DLD1 (cell line): ENCODE measurements around the gene TRMT2A.

Source experiments
- in situ Hi-C: cut with HindIII; loops from 2 replicates; pipeline ENCODE4 v1.10.0; 2017; ENCODE audit warnings: low sequenced_read_pairs

The TRMT2A gene

DNA sequence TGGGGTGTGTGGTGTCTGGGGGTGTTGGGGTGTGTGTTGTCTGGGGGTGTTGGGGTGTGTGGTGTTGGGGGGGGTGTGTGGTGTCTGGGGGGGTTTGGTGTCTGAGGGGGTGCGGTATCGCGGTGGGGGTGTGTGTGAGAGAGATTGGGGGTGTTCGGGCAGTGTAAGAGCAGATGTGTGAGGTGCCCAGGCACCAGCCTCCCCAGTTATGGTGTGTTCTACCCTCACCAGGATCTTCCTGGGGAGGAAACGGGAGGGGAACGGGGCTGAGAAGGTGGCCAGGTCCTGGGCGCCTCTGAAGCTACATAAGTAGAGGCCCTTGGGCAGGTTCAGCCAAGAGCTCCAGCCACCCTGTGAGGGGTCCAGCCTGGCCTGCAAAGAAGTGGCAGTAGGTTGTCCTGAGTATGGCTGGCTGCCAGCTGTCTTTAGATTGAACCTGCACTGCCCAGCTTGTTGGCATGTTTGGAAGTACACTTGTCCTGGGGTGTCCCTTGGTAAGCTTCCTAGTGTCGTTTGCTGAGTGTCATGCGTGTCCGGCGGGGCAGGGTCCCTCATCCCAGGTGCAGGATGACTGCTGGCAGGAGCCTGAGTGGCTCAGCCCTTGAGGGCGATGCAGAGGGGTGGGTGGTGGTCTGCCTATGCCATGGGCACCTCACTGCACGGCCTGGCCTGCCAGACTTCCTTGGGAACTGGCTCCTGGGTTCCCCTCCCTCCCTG, 6.5 kb upstream of the TRMT2A start:
- in situ Hi-C loops = no loop called here

DNA sequence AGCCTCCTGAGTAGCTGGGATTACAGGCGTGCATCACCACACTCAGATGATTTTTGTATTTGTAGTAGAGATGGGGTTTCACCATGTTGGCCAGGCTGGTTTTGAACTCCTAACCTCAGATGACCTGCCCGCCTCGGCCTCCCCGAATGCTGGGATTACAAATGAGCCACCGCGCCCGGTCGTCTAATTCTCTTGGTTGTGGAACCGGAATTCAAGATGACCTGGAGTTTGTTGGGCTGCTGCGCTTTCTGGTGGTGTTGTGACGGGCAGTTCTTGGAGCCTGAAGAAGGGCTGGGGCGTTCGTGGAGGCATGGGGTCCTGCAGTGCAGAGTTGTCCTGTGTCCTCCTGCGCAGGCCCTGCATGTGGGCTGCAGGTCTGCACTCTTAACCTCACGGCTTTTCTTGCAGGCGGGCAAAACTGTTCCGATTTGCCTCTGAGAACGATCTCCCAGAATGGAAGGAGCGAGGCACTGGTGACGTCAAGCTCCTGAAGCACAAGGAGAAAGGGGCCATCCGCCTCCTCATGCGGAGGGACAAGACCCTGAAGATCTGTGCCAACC, 4.9 kb upstream of the TRMT2A start:
- in situ Hi-C loops = no loop called here

GRCh38 chr22:20118300-20119020, 1.4 kb upstream of the TRMT2A start:
- in situ Hi-C loops = no loop called here

- in situ Hi-C loops = no loop called here
These were observed 740 bp upstream of the TRMT2A start for GRCh38 chr22:20117633-20118299.

GRCh38 chr22:20116376-20116950, 563 bp downstream of the TRMT2A start:
- in situ Hi-C loops = no loop called here

- in situ Hi-C loops = no loop called here
These were observed 1.2 kb downstream of the TRMT2A start, which contains the start of gene RANBP1 for GRCh38 chr22:20115691-20116375. Gene RANBP1 (plus strand): TSS chr22:20116104. CDS start chr22:20116185, 81 bp downstream.

DNA sequence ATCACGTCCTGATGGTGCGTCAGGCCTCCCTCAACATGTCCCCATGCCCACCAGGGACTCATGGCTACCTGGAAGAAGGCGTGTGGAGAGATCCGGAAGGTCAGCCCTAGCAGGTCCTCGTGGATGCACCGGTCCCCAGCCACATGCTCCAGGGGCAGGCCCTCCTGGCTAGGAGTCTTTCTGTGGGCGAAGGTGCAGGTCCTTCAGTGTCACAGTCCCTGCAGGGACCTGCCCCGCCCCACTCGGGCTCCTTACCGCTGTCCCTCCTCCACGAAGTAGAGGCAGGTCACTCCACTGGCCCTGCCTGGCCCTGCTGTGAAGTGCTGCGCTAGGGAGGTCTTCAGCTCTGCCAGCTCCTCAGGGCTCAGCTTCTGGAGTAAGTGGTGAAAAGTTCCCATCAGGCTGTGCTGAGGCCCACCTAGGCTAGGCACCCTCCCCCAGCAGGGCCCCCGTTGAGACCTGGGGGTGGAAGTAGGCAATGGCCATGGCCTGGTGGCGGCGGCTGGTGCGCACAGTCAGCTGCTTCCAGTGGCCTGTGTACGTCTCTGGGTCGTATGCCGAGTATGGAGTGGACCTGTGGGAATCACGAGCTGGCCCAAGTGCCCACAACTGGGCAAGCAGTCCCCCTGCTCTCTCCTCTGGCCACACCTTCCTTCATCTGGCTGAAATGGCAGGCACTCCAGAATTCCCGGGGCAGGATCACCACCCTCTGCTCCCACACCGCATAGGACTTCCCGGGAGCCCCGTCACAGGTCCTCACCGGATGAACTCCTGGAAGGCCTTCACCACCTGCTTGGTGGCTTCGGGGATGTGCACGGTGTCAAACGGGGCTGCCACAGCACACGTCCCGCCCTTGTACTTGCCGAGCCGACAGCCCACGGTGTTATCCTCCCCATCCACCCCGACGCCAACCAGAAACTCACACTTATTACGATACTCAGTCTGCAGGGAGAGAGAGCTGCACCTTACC, 2.2 kb downstream of the TRMT2A start:
- in situ Hi-C loops = no loop called here

DNA sequence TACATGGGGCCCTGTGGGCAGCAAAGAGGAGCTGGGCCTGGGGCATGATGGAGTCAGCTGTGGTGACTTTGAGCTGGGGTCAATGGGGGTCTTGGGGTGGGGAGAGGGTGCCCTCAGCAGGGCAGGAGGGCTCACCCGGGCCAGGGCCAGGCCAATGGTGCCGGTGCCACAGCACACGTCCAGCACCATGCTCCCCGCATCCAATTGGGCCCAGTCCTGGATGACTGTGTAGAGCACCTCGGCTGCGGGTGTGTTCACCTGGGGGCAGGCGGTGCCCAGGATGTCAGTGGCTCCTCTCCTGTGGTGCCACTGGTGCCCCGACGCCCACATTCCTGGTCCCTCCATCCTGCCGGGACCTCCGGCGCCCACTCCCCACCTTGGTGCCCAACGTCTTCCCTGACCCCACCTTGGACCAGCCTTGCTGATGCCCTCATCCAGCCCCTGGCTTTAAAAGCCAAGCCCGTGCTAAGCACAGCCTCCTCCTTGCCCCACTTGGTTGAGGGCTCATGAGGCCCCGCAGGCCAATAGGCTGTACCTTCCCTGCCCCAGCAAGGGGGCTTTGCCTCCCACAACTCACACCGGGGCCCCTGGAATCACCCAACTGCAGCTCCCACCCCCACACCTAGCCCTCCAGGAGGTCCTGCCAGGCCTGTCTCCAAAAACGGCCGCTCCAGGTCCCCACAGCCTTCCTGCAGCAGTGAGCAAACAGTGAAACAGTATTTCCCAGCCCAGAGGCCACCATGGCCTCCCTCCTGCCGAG, 3.3 kb downstream of the TRMT2A start:
- in situ Hi-C loops = no loop called here

DNA sequence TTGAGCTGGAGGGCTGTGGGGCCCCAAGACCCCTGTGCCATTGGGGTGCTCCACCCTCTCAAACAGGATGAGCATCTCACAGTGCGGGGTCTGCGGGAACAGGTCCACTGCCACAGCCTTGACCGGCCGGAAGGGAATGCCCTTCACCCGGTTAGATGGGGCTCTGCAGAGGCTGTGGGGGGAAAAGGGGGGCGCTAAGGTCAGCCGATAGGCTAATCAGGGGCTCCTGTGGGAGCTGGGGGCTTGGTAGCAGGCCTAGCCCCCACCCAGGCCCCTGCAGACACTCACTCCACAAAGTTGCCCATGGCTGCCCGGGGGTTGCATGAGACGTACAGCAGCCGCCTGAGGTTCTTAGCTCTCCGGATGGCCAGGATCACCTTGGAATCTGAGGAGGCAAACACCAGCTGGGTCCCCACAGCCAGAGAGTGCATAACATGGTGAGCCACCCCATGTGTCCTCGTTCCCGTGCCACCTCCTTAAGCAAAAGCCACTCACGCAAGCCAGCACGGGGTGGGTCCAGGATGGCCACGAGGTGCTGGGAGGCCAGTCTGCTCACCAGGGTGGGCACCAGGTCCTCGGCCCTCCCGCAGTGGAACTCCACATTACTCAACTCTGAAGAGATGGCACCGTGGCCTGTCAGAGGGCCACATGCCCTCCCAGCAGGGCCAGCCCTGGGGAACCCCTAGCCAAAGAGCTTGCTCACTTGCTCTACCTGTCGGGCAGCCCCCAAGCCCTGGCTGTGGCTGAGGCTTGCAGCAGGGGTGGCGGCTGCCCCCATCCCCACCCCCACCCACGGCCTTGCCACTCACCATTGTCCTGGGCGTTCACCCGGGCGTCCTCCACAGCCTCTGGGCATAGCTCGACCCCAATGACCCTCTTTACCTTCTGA, 4.2 kb downstream of the TRMT2A start:
- in situ Hi-C loops = no loop called here

GRCh38 chr22:20111689-20112622, 5.1 kb downstream of the TRMT2A start:
- in situ Hi-C loops = no loop called here

DNA sequence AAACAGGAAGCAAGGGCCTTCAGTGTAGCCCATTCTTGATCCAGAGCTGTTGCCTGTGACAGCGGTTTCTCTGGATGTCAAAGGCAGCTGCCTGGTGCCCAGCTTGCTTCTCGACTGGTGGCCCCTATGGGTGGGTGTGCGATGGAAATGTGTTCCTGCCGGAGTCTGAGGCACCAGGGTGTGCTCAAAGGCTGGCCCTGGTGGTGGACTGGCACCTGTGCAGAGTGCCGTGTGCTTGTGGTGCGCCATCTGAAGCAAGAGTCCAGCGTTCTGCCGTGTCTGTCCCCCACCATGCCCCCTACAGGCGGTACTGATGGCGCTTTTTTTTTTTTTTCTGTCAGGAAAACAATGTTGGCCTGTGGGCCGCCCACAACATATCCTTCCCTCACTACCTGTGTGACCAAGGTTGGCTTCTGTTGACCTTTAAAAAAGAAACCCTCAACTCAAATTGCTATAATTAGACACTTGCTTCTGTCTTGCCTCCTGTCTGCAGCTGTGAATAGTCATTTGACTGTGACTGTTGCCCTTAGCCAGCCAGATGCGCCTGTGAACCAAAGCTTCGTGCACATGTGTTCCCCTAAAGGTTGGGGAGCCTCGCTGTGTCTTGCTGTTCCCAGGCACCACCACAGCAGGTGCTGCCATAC, 5.9 kb downstream of the TRMT2A start:
- in situ Hi-C loops = no loop called here

DNA sequence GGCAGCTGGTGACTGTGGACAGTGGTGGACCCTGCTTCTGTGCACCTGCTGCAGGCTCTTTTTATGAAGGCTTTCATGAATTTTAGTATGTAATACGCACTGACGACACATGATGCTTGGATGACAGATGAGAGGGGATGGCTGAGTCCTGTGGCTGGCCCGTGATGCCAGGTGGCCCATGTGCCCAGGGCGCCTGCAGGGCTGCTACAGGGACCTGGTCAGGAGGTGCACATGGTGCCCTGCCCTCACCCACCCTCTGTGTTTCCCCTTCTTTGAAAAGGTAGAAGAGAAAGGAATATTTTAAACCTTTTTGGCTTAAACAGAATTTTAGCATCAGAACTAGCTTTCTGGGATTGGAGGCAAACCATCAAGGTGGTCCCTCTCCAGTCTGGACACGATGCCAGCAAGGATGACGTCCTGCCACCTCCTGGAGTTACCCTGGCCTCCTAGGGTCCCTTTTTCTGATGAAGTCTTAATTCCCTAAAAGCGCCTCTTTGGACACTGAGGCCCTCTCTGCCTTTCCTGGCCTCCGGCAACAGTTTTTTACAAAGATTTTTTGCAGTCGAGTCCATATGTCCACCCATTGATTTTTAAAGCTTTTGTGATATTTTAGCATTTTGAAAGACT, 6.6 kb downstream of the TRMT2A start:
- in situ Hi-C loops = no loop called here

DNA sequence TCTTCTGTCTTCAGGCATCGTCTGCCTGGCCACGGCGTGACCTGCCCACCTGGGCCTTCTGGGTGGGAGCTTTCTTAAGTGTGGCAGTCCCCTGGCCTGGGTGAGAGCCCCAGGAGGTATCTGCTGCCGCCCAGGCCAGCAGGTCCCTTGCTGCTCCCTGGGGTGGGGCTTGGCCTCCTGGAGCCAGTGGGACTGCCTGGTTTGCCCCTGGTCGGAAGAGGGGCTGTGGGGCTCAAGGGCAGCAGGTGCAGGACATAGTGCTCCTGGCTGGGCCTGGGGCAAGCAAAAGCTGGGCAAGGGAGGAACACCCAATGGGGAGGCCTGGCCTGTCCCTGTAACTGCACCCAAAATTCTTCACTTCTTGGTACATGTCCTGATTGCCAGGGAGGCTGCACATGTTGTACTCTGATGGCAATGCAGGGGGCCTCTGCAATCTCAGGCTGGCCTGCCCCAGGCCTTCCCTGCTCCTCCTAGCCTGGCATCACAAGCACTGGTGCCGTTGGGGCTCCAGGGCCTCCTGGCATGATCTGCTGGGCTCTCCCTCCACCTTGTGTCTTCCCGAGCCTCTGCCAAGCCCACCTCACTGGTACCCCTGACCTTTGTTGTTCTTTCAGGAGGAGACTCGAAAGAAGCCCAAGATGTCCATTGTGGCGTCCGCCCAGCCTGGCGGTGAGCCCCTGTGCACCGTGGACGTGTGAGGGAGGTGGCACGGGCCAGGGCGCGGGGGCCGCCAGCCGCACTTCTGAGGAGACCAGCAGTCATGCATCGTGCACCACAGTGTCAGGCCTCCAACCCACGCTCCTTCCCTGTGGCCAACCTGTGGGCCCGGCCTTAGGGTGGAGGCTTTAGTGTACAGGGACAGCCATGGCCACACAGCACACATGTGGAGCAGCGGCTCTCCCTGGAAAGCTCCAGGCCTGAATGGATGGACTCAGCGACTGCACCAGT, 7.3 kb downstream of the TRMT2A start:
- in situ Hi-C loops = no loop called here

- in situ Hi-C loops = no loop called here
These were observed 8.2 kb downstream of the TRMT2A start for GRCh38 chr22:20108757-20109230.
